Measurements from ENCODE around the gene NTRK2. TPM values are rescaled to one million over a fixed set of nuclear protein-coding genes. Genes with fewer than 3 reads are reported as not detected.

NTRK2 gene
- total RNA-seq, 1 donor from 2014 or later = 0.02 TPM

DNA sequence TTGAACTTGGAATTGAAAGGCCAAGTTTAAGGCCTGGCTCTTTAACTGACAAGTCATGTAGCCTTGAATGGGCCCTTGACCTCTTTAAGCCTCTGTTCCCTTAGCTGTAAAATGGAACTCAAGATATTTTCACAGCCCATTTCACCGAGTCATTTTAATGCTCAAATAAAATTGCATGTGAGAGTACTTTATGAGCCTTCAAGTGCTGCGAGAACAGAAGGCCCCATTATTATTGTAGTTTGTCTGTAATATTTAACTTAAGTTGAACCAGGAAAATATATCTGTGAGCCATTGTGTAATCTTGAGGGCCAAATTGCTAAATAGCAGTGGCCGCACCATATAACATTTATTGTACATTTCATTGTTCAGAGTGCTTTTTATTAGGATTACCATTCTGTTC lies 249.9 kb downstream of the NTRK2 start:
- no peak overlapping the region for H3K4me2 ChIP-seq
- no peak overlapping the region for H3K9ac ChIP-seq
- H3K4me1 ChIP-seq = peaks cover 23% of the 10 kb centered on the region
- no peaks in the 10 kb centered on the region for H3K27me3 Mint-ChIP-seq (ENCODE audit: insufficient read depth, low read depth)
- no peaks in the 10 kb centered on the region for H3K36me3 Mint-ChIP-seq
- no peaks in the 10 kb centered on the region for H3K9me3 ChIP-seq (ENCODE audit: low read depth)
- H3K27me3 ChIP-seq = no peaks in the 10 kb centered on the region
- no peak for DNase-seq (ENCODE audit: low spot score)
- peaks cover 8% of the 10 kb centered on the region for H3K4me1 Mint-ChIP-seq
- H4K20me1 ChIP-seq (ENCODE audit: low read depth) = no peaks in the 10 kb centered on the region
- H2AFZ ChIP-seq (replicated peaks) = no peak overlapping the region
- no peak overlapping the region for H3K4me3 ChIP-seq
- TF ChIP-seq, protein P1, sequence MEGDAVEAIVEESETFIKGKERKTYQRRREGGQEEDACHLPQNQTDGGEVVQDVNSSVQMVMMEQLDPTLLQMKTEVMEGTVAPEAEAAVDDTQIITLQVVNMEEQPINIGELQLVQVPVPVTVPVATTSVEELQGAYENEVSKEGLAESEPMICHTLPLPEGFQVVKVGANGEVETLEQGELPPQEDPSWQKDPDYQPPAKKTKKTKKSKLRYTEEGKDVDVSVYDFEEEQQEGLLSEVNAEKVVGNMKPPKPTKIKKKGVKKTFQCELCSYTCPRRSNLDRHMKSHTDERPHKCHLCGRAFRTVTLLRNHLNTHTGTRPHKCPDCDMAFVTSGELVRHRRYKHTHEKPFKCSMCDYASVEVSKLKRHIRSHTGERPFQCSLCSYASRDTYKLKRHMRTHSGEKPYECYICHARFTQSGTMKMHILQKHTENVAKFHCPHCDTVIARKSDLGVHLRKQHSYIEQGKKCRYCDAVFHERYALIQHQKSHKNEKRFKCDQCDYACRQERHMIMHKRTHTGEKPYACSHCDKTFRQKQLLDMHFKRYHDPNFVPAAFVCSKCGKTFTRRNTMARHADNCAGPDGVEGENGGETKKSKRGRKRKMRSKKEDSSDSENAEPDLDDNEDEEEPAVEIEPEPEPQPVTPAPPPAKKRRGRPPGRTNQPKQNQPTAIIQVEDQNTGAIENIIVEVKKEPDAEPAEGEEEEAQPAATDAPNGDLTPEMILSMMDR (IDR thresholded peaks at IDR 0.05) = no peak
- TF ChIP-seq EZH2 (IDR thresholded peaks at IDR 0.05) = no peak
- no peak for TF ChIP-seq EZH2phosphoT487 (IDR thresholded peaks at IDR 0.05)
- H3F3A ChIP-seq (ENCODE audit: low read depth) = peaks cover 5% of the 10 kb centered on the region
- H3K36me3 ChIP-seq = no peaks in the 10 kb centered on the region
- no peaks in the 10 kb centered on the region for H3K79me2 ChIP-seq (ENCODE audit: low read depth)
- no peak overlapping the region for H3K4me3 Mint-ChIP-seq
- no peak overlapping the region for H3K27ac Mint-ChIP-seq
- no peak overlapping the region for H3K27ac ChIP-seq
- no peaks in the 10 kb centered on the region for H3K9me3 Mint-ChIP-seq

DNA sequence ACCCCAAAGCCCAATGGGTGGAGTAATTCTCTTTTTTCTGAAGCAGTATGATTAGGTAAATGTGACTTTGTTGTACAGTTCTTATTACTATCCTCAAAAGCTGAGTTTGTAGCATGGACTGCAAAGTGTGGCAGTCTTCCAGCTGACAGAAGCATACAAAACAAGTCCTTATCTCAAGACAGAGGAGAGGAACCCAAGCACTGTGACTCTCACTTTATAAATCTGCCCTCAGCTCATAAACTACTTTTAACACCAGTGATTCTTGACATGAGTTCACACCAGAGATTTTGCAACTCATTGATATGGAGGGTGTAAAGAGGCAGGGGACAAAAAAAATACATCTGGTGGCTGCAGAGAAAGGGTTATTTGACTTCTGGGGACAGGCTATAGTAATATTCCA lies 251.6 kb downstream of the NTRK2 start:
- H3K27me3 ChIP-seq = no peaks in the 10 kb centered on the region
- no peaks in the 10 kb centered on the region for H3K36me3 Mint-ChIP-seq
- no peaks in the 10 kb centered on the region for H3K9me3 ChIP-seq (ENCODE audit: low read depth)
- no peak overlapping the region for H3K4me2 ChIP-seq
- no peak for DNase-seq (ENCODE audit: low spot score)
- no peak overlapping the region for H3K27ac ChIP-seq
- no peak overlapping the region for H3K27ac Mint-ChIP-seq
- H3K4me1 Mint-ChIP-seq = peaks cover 22% of the 10 kb centered on the region
- H3K4me3 ChIP-seq = no peak overlapping the region
- no peaks in the 10 kb centered on the region for H3K79me2 ChIP-seq (ENCODE audit: low read depth)
- no peaks in the 10 kb centered on the region for H4K20me1 ChIP-seq (ENCODE audit: low read depth)
- H3K4me1 ChIP-seq = peaks cover 23% of the 10 kb centered on the region
- H3K9me3 Mint-ChIP-seq = no peaks in the 10 kb centered on the region
- H3K27me3 Mint-ChIP-seq (ENCODE audit: insufficient read depth, low read depth) = no peaks in the 10 kb centered on the region
- no peaks in the 10 kb centered on the region for H3K36me3 ChIP-seq
- H2AFZ ChIP-seq (replicated peaks) = no peak overlapping the region
- H3K9ac ChIP-seq = no peak overlapping the region
- H3K4me3 Mint-ChIP-seq = no peak overlapping the region
- TF ChIP-seq EZH2 (IDR thresholded peaks at IDR 0.05) (no peak), EZH2phosphoT487 (IDR thresholded peaks at IDR 0.05) (no peak)
- TF ChIP-seq, protein P1 (IDR thresholded peaks at IDR 0.05) = no peak
- peaks cover 5% of the 10 kb centered on the region for H3F3A ChIP-seq (ENCODE audit: low read depth)

DNA sequence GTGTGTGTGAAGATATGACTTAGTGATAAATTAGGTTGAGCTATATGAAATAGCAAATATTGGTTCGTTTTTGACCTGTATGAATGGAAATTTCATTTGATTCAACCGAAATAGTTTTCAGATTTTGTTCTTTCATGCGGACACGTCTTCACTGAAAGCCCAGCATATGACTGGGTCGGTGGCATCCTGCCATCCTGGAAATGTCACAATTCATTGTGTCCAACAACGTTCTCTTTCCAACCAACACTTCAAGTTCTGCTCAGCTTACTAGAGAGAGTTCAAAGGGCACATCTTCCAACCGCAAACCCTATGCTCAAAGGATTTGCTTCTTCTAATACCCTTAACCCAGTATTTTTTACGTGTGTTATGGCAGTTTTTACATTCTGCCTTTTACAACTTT lies 252.5 kb downstream of the NTRK2 start:
- H3K4me3 Mint-ChIP-seq = no peak overlapping the region
- no peaks in the 10 kb centered on the region for H3K36me3 Mint-ChIP-seq
- Histone ChIP-seq H3K4me3 (no peak overlapping the region), H2AFZ (replicated peaks) (no peak overlapping the region), H3K4me1 (peaks cover 18% of the 10 kb centered on the region), H3K36me3 (no peaks in the 10 kb centered on the region), H3K79me2 (ENCODE audit: low read depth) (no peaks in the 10 kb centered on the region), H3K27me3 (no peaks in the 10 kb centered on the region), H3K9me3 (ENCODE audit: low read depth) (no peaks in the 10 kb centered on the region), H3K9ac (no peak overlapping the region), H3F3A (ENCODE audit: low read depth) (peaks cover 5% of the 10 kb centered on the region), H3K27ac (no peak overlapping the region), H3K4me2 (no peak overlapping the region), H4K20me1 (ENCODE audit: low read depth) (no peaks in the 10 kb centered on the region)
- TF ChIP-seq EZH2 (IDR thresholded peaks at IDR 0.05) (no peak), EZH2phosphoT487 (IDR thresholded peaks at IDR 0.05) (no peak)
- TF ChIP-seq, protein P1 (IDR thresholded peaks at IDR 0.05) = no peak
- H3K27me3 Mint-ChIP-seq (ENCODE audit: insufficient read depth, low read depth) = no peaks in the 10 kb centered on the region
- DNase-seq (ENCODE audit: low spot score) = no peak
- peaks cover 27% of the 10 kb centered on the region for H3K4me1 Mint-ChIP-seq
- no peak overlapping the region for H3K27ac Mint-ChIP-seq
- peaks cover 6% of the 10 kb centered on the region for H3K9me3 Mint-ChIP-seq

All from neural progenitor cell (in vitro differentiated cells).